ENCODE results near the gene PARL.

Gene PARL

GRCh38 chr3:183781246-183781645, 103.4 kb downstream of the PARL start:
- no peak for TF ChIP-seq Cebpa-rat (IDR thresholded peaks at IDR 0.05)
- Histone ChIP-seq H3K36me3 (peaks cover 100% of the 10 kb centered on the region), H3K4me3 (no peak overlapping the region), H3K4me2 (no peak overlapping the region), H3K9ac (no peak overlapping the region), H3K27me3 (no peaks in the 10 kb centered on the region), H3K27ac (no peak overlapping the region), H3K4me1 (no peaks in the 10 kb centered on the region), H3K9me3 (no peaks in the 10 kb centered on the region), H4K20me1 (peaks cover 36% of the 10 kb centered on the region)

GRCh38 chr3:183779896-183780465, 104.7 kb downstream of the PARL start:
- Histone ChIP-seq H3K4me3 (no peak overlapping the region), H3K9ac (no peak overlapping the region), H3K4me2 (no peak overlapping the region), H3K27me3 (no peaks in the 10 kb centered on the region), H3K4me1 (no peaks in the 10 kb centered on the region), H3K27ac (no peak overlapping the region), H3K9me3 (no peaks in the 10 kb centered on the region), H3K36me3 (peaks cover 100% of the 10 kb centered on the region), H4K20me1 (peaks cover 27% of the 10 kb centered on the region)
- no peak for TF ChIP-seq Cebpa-rat (IDR thresholded peaks at IDR 0.05)
